GM12872 (cell line): ENCODE data around the gene COL28A1.

ENCODE experiments used
- CTCF ChIP-seq: IDR thresholded peaks from 3 replicates; pipeline ENCODE4 v1.5.1; 2011; ENCODE audit warnings: low read depth, mild to moderate bottlenecking, low read length, moderate library complexity; ENCODE audit not compliant: insufficient read depth

COL28A1 gene

GRCh38 chr7:7505915-7506314 lies 29.8 kb downstream of the COL28A1 start:
- TF ChIP-seq CTCF, result no peak

DNA sequence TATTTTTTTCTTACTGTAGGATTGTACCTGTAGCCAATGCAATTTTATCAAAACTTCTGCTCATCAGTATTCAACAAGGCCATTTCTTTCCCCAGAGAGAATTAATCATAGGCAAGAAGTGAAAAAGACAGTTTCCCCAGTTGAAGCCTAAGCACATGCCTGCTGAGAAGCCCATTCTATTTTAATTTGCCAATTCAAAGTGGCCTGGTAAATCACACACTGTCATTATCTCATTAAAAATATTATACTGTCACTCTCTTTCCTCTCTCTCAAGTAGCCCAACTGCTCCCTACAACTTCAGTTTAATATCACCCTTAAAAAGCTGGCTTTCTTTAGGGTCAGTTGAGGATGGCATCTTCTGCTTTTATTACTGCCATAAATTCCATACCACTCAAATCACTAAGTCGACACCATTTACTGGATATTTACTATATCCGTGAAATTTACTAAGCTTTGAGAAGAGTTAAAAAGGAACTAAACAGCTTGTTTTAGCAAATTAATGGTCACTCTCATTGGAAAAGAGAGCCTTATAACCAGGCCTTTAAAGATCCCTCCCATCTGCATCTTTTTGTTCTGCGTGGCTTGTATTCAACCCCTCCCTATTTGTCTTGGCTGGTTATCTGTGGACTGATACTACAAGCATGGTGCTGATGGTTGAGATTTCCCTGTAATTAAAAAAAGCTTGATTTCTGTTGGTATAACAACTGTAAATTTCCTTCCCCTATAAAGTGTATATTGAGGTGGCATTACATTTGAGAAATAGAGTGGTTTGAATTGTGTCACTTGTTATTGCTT lies 30.6 kb downstream of the COL28A1 start:
- no peak for TF ChIP-seq CTCF

GRCh38 chr7:7499892-7500291 lies 35.8 kb downstream of the COL28A1 start:
- no peak for TF ChIP-seq CTCF

DNA sequence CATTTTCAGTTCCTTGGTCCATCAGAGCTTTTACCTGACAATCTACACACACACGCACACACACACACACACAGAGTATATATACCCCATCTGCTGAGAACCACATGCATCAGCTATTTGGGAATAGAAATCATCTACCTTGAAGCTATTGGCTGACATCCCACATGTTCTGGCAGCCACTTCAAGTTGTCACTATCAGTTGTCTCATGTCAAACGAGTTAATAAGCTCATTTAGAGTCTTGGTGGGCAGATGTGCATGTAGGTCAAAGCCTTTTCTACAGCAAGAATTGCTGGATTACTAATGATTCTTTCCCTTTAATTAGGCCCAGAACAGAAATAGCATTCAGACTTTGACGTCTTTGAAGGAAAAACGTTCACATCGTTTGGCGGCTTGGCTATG lies 36.8 kb downstream of the COL28A1 start:
- no peak for TF ChIP-seq CTCF

- TF ChIP-seq CTCF, result no peak
Observed at GRCh38 chr7:7496311-7496710, 39.4 kb downstream of the COL28A1 start.

GRCh38 chr7:7495171-7495570 lies 40.5 kb downstream of the COL28A1 start:
- TF ChIP-seq CTCF, result no peak

- no peak for TF ChIP-seq CTCF
Observed at GRCh38 chr7:7491044-7491443, 44.6 kb downstream of the COL28A1 start.
